H1 (cell line): ENCODE measurements around the gene FHIT. TPM values are rescaled to one million over a fixed set of nuclear protein-coding genes. Genes with fewer than 3 reads are reported as not detected.

Experiments
- BCL11A ChIP-seq, 2 experiments: IDR thresholded peaks; one replicate each; pipeline ENCODE4 v1.6.1; 2011; ENCODE audit warnings: low read depth in 2 of 2, low read length in 2 of 2, mild to moderate bottlenecking in 2 of 2
- CEBPB ChIP-seq: IDR thresholded peaks from 2 replicates; pipeline ENCODE4 v1.6.1; 2012; ENCODE audit warnings: low read depth, low read length
- CHD1 ChIP-seq: IDR thresholded peaks from 2 replicates; pipeline ENCODE4 v1.6.1; 2012; ENCODE audit warnings: low read depth, low read length, improper control_type of control experiment
- EZH2 ChIP-seq: fragments of 200-600 bp; sonication (generic); IDR thresholded peaks from 2 replicates; pipeline ENCODE4 v1.7.1; 2012; ENCODE audit warnings: low read depth, mild to moderate bottlenecking, moderate library complexity, low read length, inconsistent platforms; ENCODE audit not compliant: severe bottlenecking
- PHF8 ChIP-seq: fragments of 200-600 bp; sonication (generic); conservative IDR thresholded peaks from 2 replicates; pipeline ENCODE4 v1.7.1; 2012; ENCODE audit warnings: low read depth, mild to moderate bottlenecking, inconsistent platforms, low read length, moderate library complexity
- RFX5 ChIP-seq: IDR thresholded peaks from 2 replicates; pipeline ENCODE4 v1.6.1; 2011; ENCODE audit warnings: low read depth, low read length, improper control_type of control experiment, borderline replicate concordance
- SAP30 ChIP-seq: fragments of 300-600 bp; sonication (generic); IDR thresholded peaks from 2 replicates; pipeline ENCODE4 v1.7.1; 2012; ENCODE audit warnings: low read length, moderate library complexity, mild to moderate bottlenecking, inconsistent platforms; ENCODE audit not compliant: insufficient read depth, insufficient replicate concordance
- TCF12 ChIP-seq: IDR thresholded peaks from 2 replicates; pipeline ENCODE4 v1.6.1; 2011; ENCODE audit warnings: low read depth, mild to moderate bottlenecking, low read length
- ZNF274 ChIP-seq: IDR thresholded peaks from 2 replicates; pipeline ENCODE4 v1.7.0; 2012; ENCODE audit warnings: low read length, borderline replicate concordance; ENCODE audit errors: extremely low read depth
- polyA plus RNA-seq, 7 experiments: library from polyadenylated mRNA; depleted of rRNA in 3 of 7; stranded (reverse) in 5 of 7; unstranded in 2 of 7; fragments of >200 nt in 5 of 7; fragments of 200-250 nt in 2 of 7; gene quantifications; 1 replicate in 5 of 7; 2 replicates in 1 of 7; 4 replicates in 1 of 7; pipeline versions ENCODE4 v1.2.1 to v1.2.3, GENCODE V29; 2011 to 2013; ENCODE audit warnings: missing spikeins in 2 of 7, mixed read lengths in 2 of 7
- total RNA-seq: library from RNA; stranded (reverse); fragmentation: NEBNext Ultra II Directional; extraction: Animal tissue kit (Norgen Biotek cat#: 25700); gene quantifications from 2 replicates; pipeline ENCODE4 v1.2.1, GENCODE V29; 2021
- TF ChIP-seq, protein P1 (sequence below): fragments of 300-600 bp; sonication (generic); IDR thresholded peaks from 2 replicates; pipeline ENCODE4 v1.7.1; 2012; ENCODE audit warnings: low read length, moderate library complexity, mild to moderate bottlenecking, inconsistent platforms; ENCODE audit not compliant: insufficient replicate concordance
- TF ChIP-seq, protein P2 (sequence below): IDR thresholded peaks from 2 replicates; pipeline ENCODE4 v1.6.1; 2011; ENCODE audit warnings: low read depth, mild to moderate bottlenecking, low read length; ENCODE audit not compliant: insufficient read depth

Gene FHIT
- total and polyA plus RNA-seq, 2 of the 8 experiments (the other 6 are each of a cell fraction or from before 2014, with no cell fraction given): 1.2 to 3.2 TPM

DNA sequence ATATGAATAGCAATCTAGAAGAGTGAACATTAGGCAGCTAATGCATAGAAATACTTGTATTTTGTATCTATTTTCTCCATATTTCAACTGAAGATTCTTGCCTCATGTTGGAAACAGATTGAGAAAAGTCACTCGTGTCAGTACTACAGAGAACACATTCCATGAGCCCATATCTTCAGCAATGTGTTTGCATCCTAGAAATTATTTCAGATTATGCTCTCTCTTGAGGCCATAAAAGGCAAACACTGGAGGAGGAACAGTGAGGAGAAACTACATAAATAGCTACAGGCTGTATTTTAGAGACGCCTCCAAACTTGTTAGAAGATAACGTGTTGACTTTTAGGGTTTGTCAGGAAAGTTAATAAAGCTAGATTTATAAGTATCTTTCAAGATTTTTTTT, 906.9 kb downstream of the FHIT start (continued):
- TF ChIP-seq, protein P1, sequence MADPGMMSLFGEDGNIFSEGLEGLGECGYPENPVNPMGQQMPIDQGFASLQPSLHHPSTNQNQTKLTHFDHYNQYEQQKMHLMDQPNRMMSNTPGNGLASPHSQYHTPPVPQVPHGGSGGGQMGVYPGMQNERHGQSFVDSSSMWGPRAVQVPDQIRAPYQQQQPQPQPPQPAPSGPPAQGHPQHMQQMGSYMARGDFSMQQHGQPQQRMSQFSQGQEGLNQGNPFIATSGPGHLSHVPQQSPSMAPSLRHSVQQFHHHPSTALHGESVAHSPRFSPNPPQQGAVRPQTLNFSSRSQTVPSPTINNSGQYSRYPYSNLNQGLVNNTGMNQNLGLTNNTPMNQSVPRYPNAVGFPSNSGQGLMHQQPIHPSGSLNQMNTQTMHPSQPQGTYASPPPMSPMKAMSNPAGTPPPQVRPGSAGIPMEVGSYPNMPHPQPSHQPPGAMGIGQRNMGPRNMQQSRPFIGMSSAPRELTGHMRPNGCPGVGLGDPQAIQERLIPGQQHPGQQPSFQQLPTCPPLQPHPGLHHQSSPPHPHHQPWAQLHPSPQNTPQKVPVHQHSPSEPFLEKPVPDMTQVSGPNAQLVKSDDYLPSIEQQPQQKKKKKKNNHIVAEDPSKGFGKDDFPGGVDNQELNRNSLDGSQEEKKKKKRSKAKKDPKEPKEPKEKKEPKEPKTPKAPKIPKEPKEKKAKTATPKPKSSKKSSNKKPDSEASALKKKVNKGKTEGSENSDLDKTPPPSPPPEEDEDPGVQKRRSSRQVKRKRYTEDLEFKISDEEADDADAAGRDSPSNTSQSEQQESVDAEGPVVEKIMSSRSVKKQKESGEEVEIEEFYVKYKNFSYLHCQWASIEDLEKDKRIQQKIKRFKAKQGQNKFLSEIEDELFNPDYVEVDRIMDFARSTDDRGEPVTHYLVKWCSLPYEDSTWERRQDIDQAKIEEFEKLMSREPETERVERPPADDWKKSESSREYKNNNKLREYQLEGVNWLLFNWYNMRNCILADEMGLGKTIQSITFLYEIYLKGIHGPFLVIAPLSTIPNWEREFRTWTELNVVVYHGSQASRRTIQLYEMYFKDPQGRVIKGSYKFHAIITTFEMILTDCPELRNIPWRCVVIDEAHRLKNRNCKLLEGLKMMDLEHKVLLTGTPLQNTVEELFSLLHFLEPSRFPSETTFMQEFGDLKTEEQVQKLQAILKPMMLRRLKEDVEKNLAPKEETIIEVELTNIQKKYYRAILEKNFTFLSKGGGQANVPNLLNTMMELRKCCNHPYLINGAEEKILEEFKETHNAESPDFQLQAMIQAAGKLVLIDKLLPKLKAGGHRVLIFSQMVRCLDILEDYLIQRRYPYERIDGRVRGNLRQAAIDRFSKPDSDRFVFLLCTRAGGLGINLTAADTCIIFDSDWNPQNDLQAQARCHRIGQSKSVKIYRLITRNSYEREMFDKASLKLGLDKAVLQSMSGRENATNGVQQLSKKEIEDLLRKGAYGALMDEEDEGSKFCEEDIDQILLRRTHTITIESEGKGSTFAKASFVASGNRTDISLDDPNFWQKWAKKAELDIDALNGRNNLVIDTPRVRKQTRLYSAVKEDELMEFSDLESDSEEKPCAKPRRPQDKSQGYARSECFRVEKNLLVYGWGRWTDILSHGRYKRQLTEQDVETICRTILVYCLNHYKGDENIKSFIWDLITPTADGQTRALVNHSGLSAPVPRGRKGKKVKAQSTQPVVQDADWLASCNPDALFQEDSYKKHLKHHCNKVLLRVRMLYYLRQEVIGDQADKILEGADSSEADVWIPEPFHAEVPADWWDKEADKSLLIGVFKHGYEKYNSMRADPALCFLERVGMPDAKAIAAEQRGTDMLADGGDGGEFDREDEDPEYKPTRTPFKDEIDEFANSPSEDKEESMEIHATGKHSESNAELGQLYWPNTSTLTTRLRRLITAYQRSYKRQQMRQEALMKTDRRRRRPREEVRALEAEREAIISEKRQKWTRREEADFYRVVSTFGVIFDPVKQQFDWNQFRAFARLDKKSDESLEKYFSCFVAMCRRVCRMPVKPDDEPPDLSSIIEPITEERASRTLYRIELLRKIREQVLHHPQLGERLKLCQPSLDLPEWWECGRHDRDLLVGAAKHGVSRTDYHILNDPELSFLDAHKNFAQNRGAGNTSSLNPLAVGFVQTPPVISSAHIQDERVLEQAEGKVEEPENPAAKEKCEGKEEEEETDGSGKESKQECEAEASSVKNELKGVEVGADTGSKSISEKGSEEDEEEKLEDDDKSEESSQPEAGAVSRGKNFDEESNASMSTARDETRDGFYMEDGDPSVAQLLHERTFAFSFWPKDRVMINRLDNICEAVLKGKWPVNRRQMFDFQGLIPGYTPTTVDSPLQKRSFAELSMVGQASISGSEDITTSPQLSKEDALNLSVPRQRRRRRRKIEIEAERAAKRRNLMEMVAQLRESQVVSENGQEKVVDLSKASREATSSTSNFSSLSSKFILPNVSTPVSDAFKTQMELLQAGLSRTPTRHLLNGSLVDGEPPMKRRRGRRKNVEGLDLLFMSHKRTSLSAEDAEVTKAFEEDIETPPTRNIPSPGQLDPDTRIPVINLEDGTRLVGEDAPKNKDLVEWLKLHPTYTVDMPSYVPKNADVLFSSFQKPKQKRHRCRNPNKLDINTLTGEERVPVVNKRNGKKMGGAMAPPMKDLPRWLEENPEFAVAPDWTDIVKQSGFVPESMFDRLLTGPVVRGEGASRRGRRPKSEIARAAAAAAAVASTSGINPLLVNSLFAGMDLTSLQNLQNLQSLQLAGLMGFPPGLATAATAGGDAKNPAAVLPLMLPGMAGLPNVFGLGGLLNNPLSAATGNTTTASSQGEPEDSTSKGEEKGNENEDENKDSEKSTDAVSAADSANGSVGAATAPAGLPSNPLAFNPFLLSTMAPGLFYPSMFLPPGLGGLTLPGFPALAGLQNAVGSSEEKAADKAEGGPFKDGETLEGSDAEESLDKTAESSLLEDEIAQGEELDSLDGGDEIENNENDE: no peak
- TF ChIP-seq PHF8: no peak
- TF ChIP-seq ZNF274: no peak
- no peak for TF ChIP-seq CEBPB
- no peak for TF ChIP-seq CHD1
- TF ChIP-seq BCL11A (IDR thresholded peaks at IDR 0.05; ENCODE audit: low read depth in 2 of 2, low read length in 2 of 2): no peak
- TF ChIP-seq, protein P2, sequence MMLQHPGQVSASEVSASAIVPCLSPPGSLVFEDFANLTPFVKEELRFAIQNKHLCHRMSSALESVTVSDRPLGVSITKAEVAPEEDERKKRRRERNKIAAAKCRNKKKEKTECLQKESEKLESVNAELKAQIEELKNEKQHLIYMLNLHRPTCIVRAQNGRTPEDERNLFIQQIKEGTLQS: no peak
- no peak for TF ChIP-seq EZH2
- TF ChIP-seq SAP30: no peak
- TF ChIP-seq TCF12: no peak
- TF ChIP-seq RFX5: no peak
